SJSA1 (cell line): Measurements from ENCODE around the gene KLK7. TPM values are rescaled to one million over a fixed set of nuclear protein-coding genes. Genes with fewer than 3 reads are reported as not detected.

Experiments
- DNase-seq, 2 experiments: peaks; one replicate each; pipeline ENCODE4 v3.0.0-alpha.2; 2015 to 2020; ENCODE audit warnings: low spot score in 2 of 2, low read depth in 1 of 2
- H3K27ac ChIP-seq: fragments of 250-450 bp; sonication (Bioruptor Pico); 2 replicates; pipeline ENCODE4 v1.5.1; 2020; ENCODE audit warnings: mild to moderate bottlenecking, moderate library complexity
- H3K27me3 ChIP-seq: fragments of 250-450 bp; sonication (Bioruptor Pico); replicated peaks from 2 replicates; pipeline ENCODE4 v1.5.1; 2020; ENCODE audit warnings: mild to moderate bottlenecking, moderate library complexity
- H3K36me3 ChIP-seq: fragments of 250-450 bp; sonication (Bioruptor Pico); 2 replicates; pipeline ENCODE4 v1.5.1; 2020; ENCODE audit warnings: mild to moderate bottlenecking
- H3K4me1 ChIP-seq: fragments of 250-450 bp; sonication (Bioruptor Pico); replicated peaks from 2 replicates; pipeline ENCODE4 v1.6.1; 2021; ENCODE audit warnings: mild to moderate bottlenecking
- H3K4me3 ChIP-seq: fragments of 250-450 bp; sonication (Bioruptor Pico); 2 replicates; pipeline ENCODE4 v1.5.1; 2020; ENCODE audit warnings: mild to moderate bottlenecking
- H3K9me3 ChIP-seq: fragments of 250-450 bp; sonication (Bioruptor Pico); replicated peaks from 2 replicates; pipeline ENCODE4 v1.5.1; 2020; ENCODE audit warnings: mild to moderate bottlenecking
- total RNA-seq: library from RNA; depleted of rRNA; stranded (reverse); fragments of >200 nt; shearing (Covaris generic); gene quantifications from 2 replicates; pipeline ENCODE4 v1.2.3, GENCODE V29; 2014; rRNA removed

Gene KLK7
- not detected in 2 replicates for total RNA-seq

GRCh38 chr19:50983625-50984292, at the start of gene KLK7:
TSS of gene KLK7 (minus strand) at chr19:50983917. CDS start at chr19:50982399, 1,518 bp downstream.
- Histone ChIP-seq H3K36me3 (no peaks in the 10 kb centered on the region), H3K4me3 (no peak within 1 kb of the TSS), H3K27ac (no peak within 1 kb of the TSS), H3K9me3 (no peaks in the 10 kb centered on the region), H3K4me1 (no peaks in the 10 kb centered on the region), H3K27me3 (no peaks in the 10 kb centered on the region; the same call in none of the 2 replicates)
- no peak for DNase-seq

- no peaks in the 10 kb centered on the region for H3K4me1 ChIP-seq
- no peaks in the 10 kb centered on the region for H3K9me3 ChIP-seq
- H3K4me3 ChIP-seq, result no peak overlapping the region
- H3K36me3 ChIP-seq, result no peaks in the 10 kb centered on the region
- 0 out of 2 replicates have a peak, but pooled peaks cover 8% of the 10 kb centered on the region for H3K27me3 ChIP-seq
- no peak for DNase-seq
- no peak overlapping the region for H3K27ac ChIP-seq
These were observed 48.1 kb upstream of the KLK7 start for GRCh38 chr19:51031880-51032225.

GRCh38 chr19:51031220-51031879, 47.6 kb upstream of the KLK7 start:
- H3K27ac ChIP-seq, result no peak overlapping the region
- H3K9me3 ChIP-seq, result no peaks in the 10 kb centered on the region
- no peak for DNase-seq
- H3K27me3 ChIP-seq, result peaks cover 9% of the 10 kb centered on the region
- H3K4me1 ChIP-seq, result no peaks in the 10 kb centered on the region
- H3K4me3 ChIP-seq, result no peak overlapping the region
- no peaks in the 10 kb centered on the region for H3K36me3 ChIP-seq

GRCh38 chr19:51030631-51031030, 46.9 kb upstream of the KLK7 start:
- Histone ChIP-seq H3K36me3 (no peaks in the 10 kb centered on the region), H3K9me3 (no peaks in the 10 kb centered on the region), H3K27ac (no peak overlapping the region), H3K27me3 (peaks cover 17% of the 10 kb centered on the region), H3K4me3 (no peak overlapping the region), H3K4me1 (no peaks in the 10 kb centered on the region)
- no peak for DNase-seq

GRCh38 chr19:51029718-51030117, 46.0 kb upstream of the KLK7 start:
- Histone ChIP-seq H3K4me3 (no peak overlapping the region), H3K36me3 (no peaks in the 10 kb centered on the region), H3K27me3 (peaks cover 18% of the 10 kb centered on the region), H3K27ac (no peak overlapping the region), H3K9me3 (no peaks in the 10 kb centered on the region), H3K4me1 (no peaks in the 10 kb centered on the region)
- no peak for DNase-seq

- Histone ChIP-seq H3K9me3 (no peaks in the 10 kb centered on the region), H3K4me3 (no peak overlapping the region), H3K36me3 (no peaks in the 10 kb centered on the region), H3K4me1 (no peaks in the 10 kb centered on the region), H3K27ac (no peak overlapping the region), H3K27me3 (peaks cover 18% of the 10 kb centered on the region)
- no peak for DNase-seq
These were observed 44.2 kb upstream of the KLK7 start for GRCh38 chr19:51027873-51028272.

GRCh38 chr19:51027126-51027806, 43.5 kb upstream of the KLK7 start:
- Histone ChIP-seq H3K9me3 (no peaks in the 10 kb centered on the region), H3K4me1 (no peaks in the 10 kb centered on the region), H3K27me3 (peaks cover 18% of the 10 kb centered on the region), H3K27ac (no peak overlapping the region), H3K36me3 (no peaks in the 10 kb centered on the region), H3K4me3 (no peak overlapping the region)
- no peak for DNase-seq

GRCh38 chr19:51026554-51026831, 42.8 kb upstream of the KLK7 start, which contains the start of gene KLK11:
TSS of gene KLK11 (minus strand) at chr19:51026616. CDS start at chr19:51025631, 985 bp downstream.
- no peak within 1 kb of the TSS for H3K4me3 ChIP-seq
- H3K27me3 ChIP-seq, result peaks cover 18% of the 10 kb centered on the region
- DNase-seq, result no peak
- H3K36me3 ChIP-seq, result no peaks in the 10 kb centered on the region
- H3K4me1 ChIP-seq, result no peaks in the 10 kb centered on the region
- no peak within 1 kb of the TSS for H3K27ac ChIP-seq
- no peaks in the 10 kb centered on the region for H3K9me3 ChIP-seq

GRCh38 chr19:51025809-51026553, 42.3 kb upstream of the KLK7 start:
- no peak overlapping the region for H3K4me3 ChIP-seq
- H3K36me3 ChIP-seq, result no peaks in the 10 kb centered on the region

GRCh38 chr19:51025401-51025800, 41.7 kb upstream of the KLK7 start:
- H3K9me3 ChIP-seq, result no peaks in the 10 kb centered on the region
- H3K36me3 ChIP-seq, result no peaks in the 10 kb centered on the region
- peaks cover 29% of the 10 kb centered on the region for H3K27me3 ChIP-seq
- no peak overlapping the region for H3K27ac ChIP-seq
- H3K4me1 ChIP-seq, result no peaks in the 10 kb centered on the region
- no peak for DNase-seq
- H3K4me3 ChIP-seq, result no peak overlapping the region

More at GRCh38 chr19:51025809-51026553, 42.3 kb upstream of the KLK7 start:
- H3K27me3 ChIP-seq, result peaks cover 23% of the 10 kb centered on the region
- no peaks in the 10 kb centered on the region for H3K9me3 ChIP-seq
- no peak for DNase-seq
- H3K4me1 ChIP-seq, result no peaks in the 10 kb centered on the region
- H3K27ac ChIP-seq, result no peak overlapping the region

- Histone ChIP-seq H3K4me3 (no peak overlapping the region), H3K27ac (no peak overlapping the region), H3K4me1 (no peaks in the 10 kb centered on the region), H3K27me3 (peaks cover 31% of the 10 kb centered on the region), H3K9me3 (no peaks in the 10 kb centered on the region), H3K36me3 (no peaks in the 10 kb centered on the region)
- no peak for DNase-seq
These were observed 41.2 kb upstream of the KLK7 start for GRCh38 chr19:51024924-51025323.

- peaks cover 39% of the 10 kb centered on the region for H3K27me3 ChIP-seq
- no peaks in the 10 kb centered on the region for H3K36me3 ChIP-seq
- H3K9me3 ChIP-seq, result no peaks in the 10 kb centered on the region
- H3K27ac ChIP-seq, result no peak overlapping the region
- no peak overlapping the region for H3K4me3 ChIP-seq
- no peak for DNase-seq
- no peaks in the 10 kb centered on the region for H3K4me1 ChIP-seq
These were observed 40.2 kb upstream of the KLK7 start for GRCh38 chr19:51023946-51024345.

- no peak overlapping the region for H3K27ac ChIP-seq
- no peak overlapping the region for H3K4me3 ChIP-seq
- peaks cover 41% of the 10 kb centered on the region for H3K27me3 ChIP-seq
- H3K36me3 ChIP-seq, result no peaks in the 10 kb centered on the region
- no peaks in the 10 kb centered on the region for H3K4me1 ChIP-seq
- DNase-seq, result no peak
- H3K9me3 ChIP-seq, result no peaks in the 10 kb centered on the region
These were observed 38.8 kb upstream of the KLK7 start for GRCh38 chr19:51022526-51022925.
